D721Med (cell line): ENCODE data around the gene ESR2.

Source experiments
- DNase-seq: peaks from one replicate; pipeline ENCODE4 v3.0.0; 2011; ENCODE audit warnings: low spot score; ENCODE audit not compliant: insufficient read length
- FAIRE-seq: peaks from 2 replicates; lab custom pipeline; 2011; peaks lifted over from hg19 to GRCh38; lab: Jason Lieb, UNC
- TF ChIP-seq, protein P1 (sequence below): IDR thresholded peaks from 2 replicates; pipeline ENCODE4 v1.5.1; 2012; ENCODE audit warnings: mild to moderate bottlenecking, control low read depth; ENCODE audit not compliant: insufficient read depth; ENCODE audit errors: missing control alignments

Gene ESR2

DNA sequence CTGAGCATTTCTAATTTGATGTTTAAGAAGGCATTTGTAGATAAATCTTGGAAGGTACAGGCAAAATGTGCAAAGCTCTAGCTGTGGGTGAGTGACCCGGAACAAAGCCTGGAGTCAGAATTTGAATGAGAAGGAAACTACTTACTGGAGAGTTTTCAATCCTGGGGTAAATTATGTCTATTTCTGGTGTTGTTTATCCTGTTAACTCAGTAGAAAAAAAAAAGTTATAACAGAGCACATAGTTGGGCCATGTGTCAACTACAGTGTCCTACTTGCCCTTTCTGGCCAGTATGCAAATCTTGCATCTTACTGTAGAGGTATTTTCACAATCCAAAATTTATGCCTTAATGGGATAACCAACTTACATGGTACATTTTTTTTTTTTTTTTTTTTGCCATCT, 259.0 kb downstream of the ESR2 start:
- TF ChIP-seq, protein P1, sequence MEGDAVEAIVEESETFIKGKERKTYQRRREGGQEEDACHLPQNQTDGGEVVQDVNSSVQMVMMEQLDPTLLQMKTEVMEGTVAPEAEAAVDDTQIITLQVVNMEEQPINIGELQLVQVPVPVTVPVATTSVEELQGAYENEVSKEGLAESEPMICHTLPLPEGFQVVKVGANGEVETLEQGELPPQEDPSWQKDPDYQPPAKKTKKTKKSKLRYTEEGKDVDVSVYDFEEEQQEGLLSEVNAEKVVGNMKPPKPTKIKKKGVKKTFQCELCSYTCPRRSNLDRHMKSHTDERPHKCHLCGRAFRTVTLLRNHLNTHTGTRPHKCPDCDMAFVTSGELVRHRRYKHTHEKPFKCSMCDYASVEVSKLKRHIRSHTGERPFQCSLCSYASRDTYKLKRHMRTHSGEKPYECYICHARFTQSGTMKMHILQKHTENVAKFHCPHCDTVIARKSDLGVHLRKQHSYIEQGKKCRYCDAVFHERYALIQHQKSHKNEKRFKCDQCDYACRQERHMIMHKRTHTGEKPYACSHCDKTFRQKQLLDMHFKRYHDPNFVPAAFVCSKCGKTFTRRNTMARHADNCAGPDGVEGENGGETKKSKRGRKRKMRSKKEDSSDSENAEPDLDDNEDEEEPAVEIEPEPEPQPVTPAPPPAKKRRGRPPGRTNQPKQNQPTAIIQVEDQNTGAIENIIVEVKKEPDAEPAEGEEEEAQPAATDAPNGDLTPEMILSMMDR: no peak
- FAIRE-seq (no peak), DNase-seq (no peak)
